ENCODE results near the gene MYOM3.

MYOM3 gene

GRCh38 chr1:24096009-24096738 is 15.8 kb downstream of the MYOM3 start:
- DNase-seq (ENCODE audit: low read depth) = no peak

GRCh38 chr1:24095140-24095859 is 16.6 kb downstream of the MYOM3 start:
- no peak for DNase-seq (ENCODE audit: low read depth)

- no peak for DNase-seq (ENCODE audit: low read depth)
Measured at GRCh38 chr1:24094554-24094953, 17.4 kb downstream of the MYOM3 start.

- no peak for DNase-seq (ENCODE audit: low read depth)
Measured at GRCh38 chr1:24093732-24094131, 18.2 kb downstream of the MYOM3 start.

GRCh38 chr1:24092979-24093378 is 19.0 kb downstream of the MYOM3 start:
- no peak for DNase-seq (ENCODE audit: low read depth)

- DNase-seq (ENCODE audit: low read depth) = peak; percentile 29
Measured at GRCh38 chr1:24091971-24092482, 19.9 kb downstream of the MYOM3 start.

GRCh38 chr1:24090736-24091135 is 21.2 kb downstream of the MYOM3 start:
- no peak for DNase-seq (ENCODE audit: low read depth)

- DNase-seq (ENCODE audit: low read depth) = no peak
Measured at GRCh38 chr1:24089743-24090555, 22.0 kb downstream of the MYOM3 start.

- DNase-seq (ENCODE audit: low read depth) = no peak
Measured at GRCh38 chr1:24089027-24089742, 22.8 kb downstream of the MYOM3 start.

GRCh38 chr1:24086466-24086865 is 25.5 kb downstream of the MYOM3 start:
- DNase-seq (ENCODE audit: low read depth) = no peak

- no peak for DNase-seq (ENCODE audit: low read depth)
Measured at GRCh38 chr1:24085546-24085945, 26.4 kb downstream of the MYOM3 start.

GRCh38 chr1:24085007-24085406 is 26.9 kb downstream of the MYOM3 start:
- DNase-seq (ENCODE audit: low read depth) = no peak

GRCh38 chr1:24084050-24084449 is 27.9 kb downstream of the MYOM3 start:
- DNase-seq (ENCODE audit: low read depth) = no peak

GRCh38 chr1:24082372-24082771 is 29.6 kb downstream of the MYOM3 start:
- DNase-seq (ENCODE audit: low read depth) = no peak

- no peak for DNase-seq (ENCODE audit: low read depth)
Measured at GRCh38 chr1:24081190-24081589, 30.7 kb downstream of the MYOM3 start.

- no peak for DNase-seq (ENCODE audit: low read depth)
Measured at GRCh38 chr1:24080131-24080530, 31.8 kb downstream of the MYOM3 start.

- no peak for DNase-seq (ENCODE audit: low read depth)
Measured at GRCh38 chr1:24077278-24077978, 34.5 kb downstream of the MYOM3 start.

GRCh38 chr1:24075946-24076345 is 36.0 kb downstream of the MYOM3 start:
- DNase-seq (ENCODE audit: low read depth) = no peak

- no peak for DNase-seq (ENCODE audit: low read depth)
Measured at GRCh38 chr1:24075590-24075854, 36.4 kb downstream of the MYOM3 start.

- DNase-seq (ENCODE audit: low read depth) = no peak
Measured at GRCh38 chr1:24074817-24075589, 36.9 kb downstream of the MYOM3 start.

- DNase-seq (ENCODE audit: low read depth) = no peak
Measured at GRCh38 chr1:24074196-24074595, 37.7 kb downstream of the MYOM3 start.
